Measurements from ENCODE around the gene ATP5PB.

DNA sequence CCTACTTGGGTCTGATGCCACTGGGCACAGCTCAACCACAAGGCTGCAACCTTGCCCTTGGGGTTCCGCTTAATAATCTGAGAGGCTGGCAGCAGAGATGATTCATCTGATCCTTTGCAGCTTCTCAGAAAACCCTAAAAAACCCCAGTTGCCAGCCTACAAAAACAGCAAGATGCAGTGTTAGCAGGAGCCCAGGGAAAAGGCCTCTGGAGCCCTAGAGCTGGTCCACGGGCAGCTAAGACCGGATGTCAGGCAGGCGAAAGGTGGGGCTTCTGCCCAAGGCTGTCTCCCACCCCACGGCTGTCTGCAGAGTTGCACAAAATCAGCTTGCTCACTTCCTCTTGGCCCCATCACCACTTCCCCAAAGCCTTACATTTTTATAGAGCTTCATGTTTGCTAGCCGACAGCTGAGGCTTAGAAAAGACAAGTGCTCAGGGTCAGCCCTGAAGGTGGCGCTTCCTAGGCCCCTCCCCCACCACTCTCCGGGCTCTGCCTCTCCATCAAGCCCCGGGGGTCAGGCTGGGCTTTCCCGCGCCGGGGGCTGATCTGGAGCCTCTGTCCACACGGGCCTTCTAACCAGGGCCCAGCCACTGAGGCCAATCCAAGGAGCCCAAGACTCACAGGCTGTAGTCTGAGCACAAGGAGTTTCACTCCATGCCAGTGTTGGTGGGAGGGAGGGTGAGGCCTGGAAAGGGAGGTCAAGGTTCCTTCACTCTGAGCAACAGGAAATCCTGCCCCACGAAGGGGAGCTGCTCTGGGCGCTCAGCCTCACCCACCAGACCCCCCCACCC is 58.3 kb downstream of the ATP5PB start:
- peak; percentile 8 for TF ChIP-seq CTCF (IDR thresholded peaks at IDR 0.05; ENCODE audit: borderline replicate concordance, extremely low read depth, low read length, poor library complexity, severe bottlenecking)
- TF ChIP-seq EZH2 (IDR thresholded peaks at IDR 0.05; ENCODE audit: borderline replicate concordance, low read depth, low read length, severe bottlenecking): no peak
